ENCODE results near the gene MFSD2B.
"Not testable (repeated sequence)": the region's sequence is repeated elsewhere in the genome, so short reads cannot be mapped to it uniquely, and the experiment has no call there.

MFSD2B gene

DNA sequence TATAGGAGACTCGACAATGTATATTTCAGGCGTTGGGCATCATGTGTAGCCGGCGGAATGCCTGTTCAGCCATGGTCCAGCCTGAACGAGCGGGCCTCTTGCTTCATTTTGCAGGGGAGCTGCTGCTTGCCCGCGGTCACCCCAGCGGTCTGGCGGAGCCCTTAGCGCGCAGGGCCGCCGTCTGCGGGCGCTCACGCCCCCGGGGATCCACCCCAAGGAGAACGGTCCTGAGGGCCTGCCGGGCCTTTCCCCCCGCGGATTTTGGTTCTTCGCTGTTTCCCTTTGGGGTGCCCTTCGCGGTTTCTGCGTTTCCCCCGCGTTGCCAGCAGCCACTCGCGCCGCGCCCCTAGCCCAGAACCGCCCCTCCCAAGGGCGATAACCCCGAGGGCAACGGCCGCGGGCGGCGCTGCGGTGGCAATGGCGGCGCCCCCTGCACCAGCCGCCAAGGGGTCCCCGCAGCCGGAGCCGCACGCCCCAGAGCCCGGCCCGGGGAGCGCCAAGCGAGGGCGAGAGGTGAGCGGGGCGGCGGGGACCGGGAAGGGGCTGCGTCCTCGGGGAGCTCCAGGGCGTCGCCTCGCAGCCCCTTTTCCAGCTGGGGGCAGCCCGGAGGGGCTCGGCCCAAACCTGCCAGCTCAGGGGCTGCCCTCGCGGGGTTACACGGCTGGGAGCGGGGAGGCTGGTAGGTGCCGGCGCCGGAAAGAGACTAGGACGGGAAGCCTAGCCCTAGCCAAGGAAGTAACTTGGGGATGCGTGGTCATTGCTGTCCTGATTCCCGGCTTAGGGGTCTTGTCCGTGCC, at the start of gene MFSD2B:
MFSD2B (plus strand) TSS at position 406 of the 797 bp plus-strand sequence; CDS start at position 418, 12 bp downstream.
- DNase-seq (ENCODE audit: low spot score): no peak

- DNase-seq (ENCODE audit: low spot score): no peak
Measured at GRCh38 chr2:23967846-23968245, 42.0 kb upstream of the MFSD2B start.

DNA sequence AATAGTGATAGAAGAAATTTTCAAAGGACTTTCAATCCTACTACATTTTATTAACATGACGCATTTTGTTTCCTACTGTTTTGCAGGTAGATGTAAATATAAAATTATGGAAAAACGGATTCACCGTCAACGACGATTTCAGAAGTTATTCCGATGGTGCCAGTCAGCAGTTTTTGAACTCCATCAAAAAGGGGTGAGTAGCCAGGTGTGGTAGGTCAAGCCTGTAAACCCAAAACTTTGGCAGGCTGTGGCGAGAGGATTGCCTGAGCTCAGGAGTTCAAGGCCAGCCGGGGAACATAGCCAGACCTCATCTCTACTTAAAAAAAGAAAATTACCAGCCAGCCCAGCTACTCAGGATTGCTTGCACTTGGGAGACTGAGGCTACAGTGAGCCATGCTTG, 33.0 kb upstream of the MFSD2B start:
- no peak for DNase-seq (ENCODE audit: low spot score)

DNA sequence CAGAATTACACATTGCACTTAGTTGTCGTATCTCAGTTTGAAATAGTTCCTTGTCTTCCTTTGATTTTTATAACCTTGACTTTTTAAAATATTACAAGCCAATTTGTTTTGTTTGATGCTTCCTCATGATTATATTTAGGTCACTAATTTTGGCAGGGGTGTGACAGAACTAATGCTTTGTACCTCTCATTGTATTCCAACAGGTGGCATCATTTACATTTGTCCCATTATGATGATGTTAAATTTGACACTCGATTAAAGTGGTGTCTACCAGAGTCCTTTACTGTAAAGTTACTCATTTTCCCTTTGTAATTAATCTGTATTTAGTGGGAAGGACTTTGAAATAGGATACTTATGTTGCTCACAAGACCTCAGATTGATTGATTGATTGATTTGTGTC, 21.5 kb upstream of the MFSD2B start:
- no peak for DNase-seq (ENCODE audit: low spot score)

DNA sequence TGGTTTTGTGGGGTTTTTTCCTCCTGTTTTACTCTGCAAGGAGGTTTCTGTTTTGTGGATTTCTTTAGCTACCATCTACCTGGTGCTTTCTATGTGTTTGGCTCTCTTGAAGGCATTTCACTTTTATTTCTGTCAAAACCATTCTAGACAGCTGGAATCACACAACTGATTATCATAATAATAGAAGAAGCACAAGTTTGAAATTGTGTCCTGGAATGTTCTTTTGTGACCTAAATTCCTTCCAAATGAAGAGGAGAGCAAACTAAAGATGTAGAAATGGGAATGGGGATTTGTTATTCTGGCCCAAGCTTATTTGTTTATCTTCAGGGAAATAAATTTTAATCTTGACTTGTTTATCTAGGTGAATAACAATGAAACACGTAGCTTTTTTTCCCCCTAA, 17.0 kb upstream of the MFSD2B start:
- DNase-seq (ENCODE audit: low spot score): no peak

DNA sequence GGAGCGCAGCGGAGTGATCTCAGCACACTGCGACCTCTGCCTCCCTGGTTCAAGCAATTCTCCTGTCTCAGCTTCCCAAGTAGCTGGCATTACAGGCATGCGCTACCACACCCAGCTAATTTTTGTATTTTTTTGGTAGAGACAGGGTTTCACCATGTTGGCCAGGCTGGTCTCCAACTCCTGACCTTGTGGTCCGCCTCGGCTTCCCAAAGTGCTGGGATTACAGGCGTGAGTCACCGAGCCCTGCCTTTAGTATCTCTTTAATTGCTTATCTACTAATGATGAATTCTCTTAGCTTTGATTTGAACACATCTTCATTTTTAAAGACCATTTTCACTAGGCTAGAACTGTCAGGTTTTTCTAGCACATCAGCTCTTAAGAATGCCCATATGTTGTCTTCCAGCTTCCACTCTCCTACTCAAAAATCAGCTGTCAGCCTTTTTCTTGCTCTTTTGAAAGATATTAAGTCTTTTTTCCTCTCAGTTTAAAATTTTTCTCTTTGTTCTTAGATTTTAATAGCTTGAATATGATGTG, 16.1 kb upstream of the MFSD2B start:
- no peak for DNase-seq (ENCODE audit: low spot score)

DNA sequence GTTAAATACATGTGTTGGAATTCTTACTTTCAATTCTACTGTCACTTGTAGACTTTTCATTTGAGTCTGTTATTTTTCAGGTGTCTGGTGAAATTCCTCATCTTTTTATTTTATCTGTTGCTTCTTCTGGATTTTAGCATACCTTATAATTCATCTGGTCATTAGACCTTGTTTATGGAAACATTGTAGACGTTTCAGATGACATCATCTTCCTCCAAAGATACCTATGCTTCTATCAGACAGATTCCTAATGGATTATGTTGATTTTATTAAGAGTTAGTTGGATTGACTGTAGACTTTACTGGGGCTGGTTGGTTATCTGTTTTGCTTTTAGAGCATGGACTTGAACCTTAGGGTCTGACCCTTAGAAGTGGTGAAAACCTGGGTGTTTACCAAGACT, 15.3 kb upstream of the MFSD2B start:
- DNase-seq (ENCODE audit: low spot score): no peak

- no peak for DNase-seq (ENCODE audit: low spot score)
Measured at GRCh38 chr2:24007693-24008092, 2.2 kb upstream of the MFSD2B start.

GRCh38 chr2:24008672-24009366, 1.1 kb upstream of the MFSD2B start:
- no peak for DNase-seq (ENCODE audit: low spot score)

DNA sequence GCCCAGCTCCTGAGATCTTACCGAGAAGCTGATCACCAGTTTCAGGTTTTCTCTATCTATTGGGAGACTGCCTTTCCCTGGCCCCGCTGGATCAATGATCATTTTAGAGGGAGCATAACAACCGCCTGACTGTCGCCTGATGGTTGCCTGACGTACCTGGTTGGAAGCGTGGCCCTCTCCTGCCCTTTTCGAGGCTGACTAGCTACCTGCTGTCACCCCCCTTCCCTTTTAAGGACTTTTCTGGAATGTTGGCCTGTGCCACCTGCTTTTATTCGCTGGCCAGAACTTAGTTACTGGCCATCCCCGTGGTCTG, 562 bp upstream of the MFSD2B start:
- DNase-seq (ENCODE audit: low spot score): no peak

DNA sequence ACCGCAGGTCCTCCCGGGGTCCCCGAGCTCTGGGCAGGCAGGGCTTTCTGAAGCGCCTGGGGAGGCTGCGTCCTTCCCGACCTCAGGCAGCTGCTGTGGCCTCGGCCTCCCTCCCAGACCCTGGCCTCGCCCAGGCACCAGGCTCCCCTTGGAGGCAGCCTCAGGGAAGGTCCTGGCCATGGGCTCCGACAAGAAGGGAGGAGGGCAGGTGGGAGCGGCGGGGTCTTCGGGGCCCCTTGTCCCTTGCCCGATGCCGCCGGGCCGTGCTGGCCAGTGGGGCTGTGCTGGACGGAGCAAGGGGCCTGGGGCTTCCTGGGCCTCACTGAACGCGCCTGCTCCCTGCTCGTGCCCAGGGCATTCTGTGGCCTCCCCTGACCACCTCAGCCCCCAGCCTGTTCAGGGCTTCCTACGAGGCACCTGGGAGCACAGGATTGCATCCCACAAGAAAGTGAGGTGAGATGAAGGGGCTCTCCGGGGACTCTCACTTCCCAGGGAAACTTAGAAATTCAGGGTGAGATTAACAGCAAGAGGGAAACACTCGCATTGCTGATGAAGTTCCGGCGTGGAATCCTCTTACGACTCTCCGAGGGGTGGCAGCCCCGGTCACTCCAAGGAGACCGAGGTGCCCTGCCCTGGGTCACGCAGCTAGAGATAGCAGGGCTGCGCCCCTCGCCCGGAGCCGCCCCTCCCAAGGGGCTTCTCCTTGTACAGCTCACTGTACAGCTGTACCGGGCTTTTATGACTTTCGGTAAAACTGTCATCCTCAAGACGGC, 778 bp downstream of the MFSD2B start:
- no peak for DNase-seq (ENCODE audit: low spot score)

GRCh38 chr2:24011250-24012104, 1.6 kb downstream of the MFSD2B start:
- no peak for DNase-seq (ENCODE audit: low spot score)

DNA sequence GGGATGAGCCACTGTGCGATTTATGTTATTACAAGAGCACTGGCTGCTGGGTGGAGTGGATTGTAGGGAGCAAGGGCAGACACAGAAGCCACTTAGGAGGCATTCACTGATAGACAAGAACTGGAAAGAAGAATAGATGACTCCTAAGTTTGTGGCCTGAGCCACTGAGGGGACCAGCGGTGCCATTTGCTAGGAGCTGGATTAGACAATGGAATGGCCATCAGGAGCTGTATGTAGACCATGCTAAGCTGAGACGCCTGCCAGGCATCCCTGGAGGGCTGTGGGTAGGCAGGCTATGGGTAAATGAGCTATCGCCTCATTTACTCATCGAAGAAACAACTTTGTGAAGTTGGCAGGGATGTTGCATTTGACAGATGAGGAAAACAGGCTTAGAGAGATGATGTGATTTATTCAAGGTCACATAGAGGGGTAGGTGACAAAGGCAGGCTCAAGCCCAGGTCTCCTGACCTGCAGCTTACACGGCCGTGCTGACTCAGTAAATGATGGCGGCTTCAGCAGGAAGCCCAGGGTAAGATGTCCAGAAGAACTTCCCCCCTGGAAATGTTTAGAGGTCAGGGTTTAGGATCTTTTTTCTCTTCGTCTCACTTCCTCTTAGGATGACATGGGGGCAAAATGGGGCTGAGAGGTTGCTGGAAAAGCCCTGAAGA, 2.8 kb downstream of the MFSD2B start:
- DNase-seq (ENCODE audit: low spot score): no peak

GRCh38 chr2:24014902-24015301, 5.0 kb downstream of the MFSD2B start:
- DNase-seq (ENCODE audit: low spot score): not testable (repeated sequence)

GRCh38 chr2:24015562-24016375, 5.9 kb downstream of the MFSD2B start:
- no peak for DNase-seq (ENCODE audit: low spot score)

DNA sequence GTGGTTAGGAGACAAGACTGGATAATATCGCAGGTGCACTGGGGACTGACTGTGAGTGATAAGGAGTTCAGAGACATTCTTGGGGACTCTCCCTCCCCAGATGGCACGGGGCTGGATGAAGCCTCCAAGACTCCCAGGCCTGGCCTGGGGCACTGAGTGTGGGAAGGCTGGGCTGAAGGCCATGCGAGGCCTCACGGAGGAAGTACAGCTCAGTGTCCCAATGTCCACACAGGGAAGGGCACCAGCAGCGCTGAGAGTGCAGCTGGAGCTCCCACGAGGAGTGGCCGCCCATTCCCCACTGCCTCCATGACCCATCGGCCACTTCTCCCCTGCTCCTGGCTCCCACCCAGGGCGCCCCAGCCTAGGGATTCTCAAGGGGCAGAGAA, 6.5 kb downstream of the MFSD2B start:
- no peak for DNase-seq (ENCODE audit: low spot score)

DNA sequence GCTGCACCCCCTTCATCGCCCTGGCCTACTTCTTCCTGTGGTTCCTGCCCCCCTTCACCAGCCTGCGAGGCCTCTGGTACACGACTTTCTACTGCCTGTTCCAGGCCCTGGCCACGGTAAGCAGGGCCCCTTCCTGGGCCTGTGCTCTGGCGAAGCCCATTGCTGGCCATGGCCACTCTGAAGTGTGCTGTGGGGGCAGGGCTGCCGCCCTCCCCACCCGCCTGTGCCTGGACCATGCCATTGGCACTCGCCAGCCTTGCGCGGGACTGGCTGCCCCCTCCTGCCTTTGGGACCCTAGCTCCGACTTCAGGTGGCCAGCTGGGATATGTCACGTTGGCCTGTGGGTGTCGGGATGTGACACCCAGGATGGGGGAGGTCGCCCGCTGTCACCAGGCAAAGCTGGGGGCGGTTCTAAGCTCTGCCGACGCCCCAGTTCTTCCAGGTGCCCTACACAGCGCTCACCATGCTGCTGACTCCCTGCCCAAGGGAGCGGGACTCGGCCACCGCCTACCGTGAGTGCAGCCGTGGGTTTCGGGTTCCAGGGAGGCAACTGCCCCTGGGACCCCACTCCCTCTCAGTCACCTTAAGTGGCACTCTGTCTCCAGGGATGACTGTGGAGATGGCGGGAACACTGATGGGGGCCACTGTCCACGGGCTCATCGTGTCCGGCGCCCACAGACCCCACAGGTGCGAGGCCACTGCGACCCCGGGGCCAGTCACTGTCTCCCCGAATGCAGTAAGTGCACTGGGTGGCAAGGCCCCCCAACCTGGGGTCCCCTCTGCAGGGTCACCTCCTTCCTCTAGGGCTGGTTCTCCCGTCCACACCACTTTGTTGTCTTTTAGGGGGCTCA, 7.2 kb downstream of the MFSD2B start:
- no peak for DNase-seq (ENCODE audit: low spot score)

DNA sequence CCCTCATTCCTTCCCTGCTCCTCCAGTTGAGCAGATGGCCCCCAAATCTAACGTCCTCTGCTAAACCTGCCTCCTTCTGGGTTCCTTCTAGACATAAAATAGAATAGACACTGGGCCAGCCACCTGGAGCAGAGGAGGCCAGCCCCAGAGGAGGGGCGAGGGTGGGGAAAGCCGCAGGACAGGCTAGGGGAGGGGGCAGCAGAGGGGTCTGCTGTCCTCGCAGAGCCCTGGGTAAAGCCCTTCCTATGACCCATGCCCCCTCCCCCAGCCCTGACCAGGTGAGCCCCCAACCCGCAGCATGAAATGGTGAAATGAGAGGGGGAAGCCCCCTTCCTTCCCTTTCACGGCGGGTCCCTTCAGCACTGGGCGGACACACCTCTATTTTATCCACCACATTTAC, 7.8 kb downstream of the MFSD2B start:
- DNase-seq (ENCODE audit: low spot score): no peak

DNA sequence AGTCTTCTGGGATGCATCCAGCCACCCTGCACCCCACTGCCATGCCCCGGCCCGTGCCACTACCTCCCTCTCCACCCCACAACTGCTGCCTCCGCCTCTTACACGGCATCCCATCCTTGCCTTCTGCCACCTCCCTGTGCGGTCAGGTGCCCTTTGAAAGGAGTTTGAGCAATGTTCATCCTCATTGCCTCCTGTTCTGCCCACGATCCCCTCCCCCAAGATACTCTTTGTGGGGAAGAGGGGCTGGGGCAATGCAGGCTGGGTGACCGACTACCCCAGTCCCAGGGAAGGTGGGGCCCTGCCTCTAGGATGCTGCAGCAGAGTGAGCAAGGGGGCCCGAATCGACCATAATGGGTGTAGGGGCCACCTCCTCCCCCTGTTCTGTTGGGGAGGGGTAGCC, 8.4 kb downstream of the MFSD2B start:
- DNase-seq (ENCODE audit: low spot score): no peak

Data from left forelimb (tissue), 1 donor.